ENCODE measurements around the gene MRPL24.

The MRPL24 gene

GRCh38 chr1:156705918-156706656 lies 34.8 kb downstream of the MRPL24 start:
- Mint-ChIP-seq H3K27me3 (peaks cover 85% of the 10 kb centered on the region), H3K4me1 (ENCODE audit: low read depth) (peaks cover 58% of the 10 kb centered on the region), H3K36me3 (ENCODE audit: low read depth) (no peaks in the 10 kb centered on the region), H3K4me3 (peak overlapping the region; percentile 69), H3K9me3 (no peaks in the 10 kb centered on the region), H3K27ac (peak overlapping the region; percentile 50)
- intact Hi-C loops (cut with micrococcal nuclease), result no loop called here

GRCh38 chr1:156705321-156705917 lies 35.5 kb downstream of the MRPL24 start, which contains the start of gene CRABP2:
CRABP2 (minus strand) TSS chr1:156705583; CDS start chr1:156705446, 137 bp downstream.
- H3K4me3 Mint-ChIP-seq, result peak within 1 kb of the TSS; percentile 69
- intact Hi-C loops (cut with micrococcal nuclease), result no loop called here
- H3K27ac Mint-ChIP-seq, result peak within 1 kb of the TSS; percentile 50
- H3K9me3 Mint-ChIP-seq, result no peaks in the 10 kb centered on the region
- H3K27me3 Mint-ChIP-seq, result peaks cover 89% of the 10 kb centered on the region
- no peaks in the 10 kb centered on the region for H3K36me3 Mint-ChIP-seq (ENCODE audit: low read depth)
- peaks cover 55% of the 10 kb centered on the region for H3K4me1 Mint-ChIP-seq (ENCODE audit: low read depth)

- Mint-ChIP-seq H3K9me3 (no peaks in the 10 kb centered on the region), H3K27me3 (peaks cover 87% of the 10 kb centered on the region), H3K27ac (no peak overlapping the region), H3K4me3 (peak overlapping the region; percentile 28), H3K4me1 (ENCODE audit: low read depth) (peaks cover 50% of the 10 kb centered on the region), H3K36me3 (ENCODE audit: low read depth) (no peaks in the 10 kb centered on the region)
- intact Hi-C loops (cut with micrococcal nuclease), result no loop called here
Measured at GRCh38 chr1:156704930-156705320, 36.0 kb downstream of the MRPL24 start.

- intact Hi-C loops (cut with micrococcal nuclease), result no loop called here
- Mint-ChIP-seq H3K9me3 (no peaks in the 10 kb centered on the region), H3K4me3 (no peak overlapping the region), H3K36me3 (ENCODE audit: low read depth) (no peaks in the 10 kb centered on the region), H3K27me3 (peaks cover 87% of the 10 kb centered on the region), H3K27ac (no peak overlapping the region), H3K4me1 (ENCODE audit: low read depth) (peaks cover 44% of the 10 kb centered on the region)
Measured at GRCh38 chr1:156704166-156704711, 36.6 kb downstream of the MRPL24 start.

- Mint-ChIP-seq H3K4me1 (ENCODE audit: low read depth) (peaks cover 46% of the 10 kb centered on the region), H3K27me3 (peaks cover 87% of the 10 kb centered on the region), H3K36me3 (ENCODE audit: low read depth) (no peaks in the 10 kb centered on the region), H3K27ac (no peak overlapping the region), H3K4me3 (no peak overlapping the region), H3K9me3 (no peaks in the 10 kb centered on the region)
- intact Hi-C loops (cut with micrococcal nuclease), result no loop called here
Measured at GRCh38 chr1:156703741-156704140, 37.1 kb downstream of the MRPL24 start.

- Mint-ChIP-seq H3K27me3 (peaks cover 87% of the 10 kb centered on the region), H3K9me3 (no peaks in the 10 kb centered on the region), H3K4me1 (ENCODE audit: low read depth) (peaks cover 44% of the 10 kb centered on the region), H3K4me3 (no peak overlapping the region), H3K27ac (no peak overlapping the region), H3K36me3 (ENCODE audit: low read depth) (no peaks in the 10 kb centered on the region)
- intact Hi-C loops (cut with micrococcal nuclease), result no loop called here
Measured at GRCh38 chr1:156703336-156703735, 37.6 kb downstream of the MRPL24 start.

GRCh38 chr1:156700736-156701531 lies 40.0 kb downstream of the MRPL24 start:
- Mint-ChIP-seq H3K27ac (no peak overlapping the region), H3K36me3 (ENCODE audit: low read depth) (no peaks in the 10 kb centered on the region), H3K9me3 (no peaks in the 10 kb centered on the region), H3K4me3 (no peak overlapping the region), H3K4me1 (ENCODE audit: low read depth) (peaks cover 21% of the 10 kb centered on the region), H3K27me3 (peaks cover 79% of the 10 kb centered on the region)
- intact Hi-C loops (cut with micrococcal nuclease), result no loop called here

- Mint-ChIP-seq H3K36me3 (ENCODE audit: low read depth) (no peaks in the 10 kb centered on the region), H3K27me3 (peaks cover 69% of the 10 kb centered on the region), H3K4me1 (ENCODE audit: low read depth) (peaks cover 5% of the 10 kb centered on the region), H3K27ac (no peak overlapping the region), H3K4me3 (no peak overlapping the region), H3K9me3 (no peaks in the 10 kb centered on the region)
- intact Hi-C loops (cut with micrococcal nuclease), result no loop called here
Measured at GRCh38 chr1:156698995-156699394, 41.9 kb downstream of the MRPL24 start.

GRCh38 chr1:156697481-156697880 lies 43.4 kb downstream of the MRPL24 start:
- Mint-ChIP-seq H3K4me1 (ENCODE audit: low read depth) (peaks cover 16% of the 10 kb centered on the region), H3K27me3 (peaks cover 69% of the 10 kb centered on the region), H3K27ac (no peak overlapping the region), H3K36me3 (ENCODE audit: low read depth) (no peaks in the 10 kb centered on the region), H3K9me3 (no peaks in the 10 kb centered on the region), H3K4me3 (no peak overlapping the region)
- intact Hi-C loops (cut with micrococcal nuclease), result no loop called here

- peaks cover 24% of the 10 kb centered on the region for H3K4me1 Mint-ChIP-seq (ENCODE audit: low read depth)
- H3K36me3 Mint-ChIP-seq (ENCODE audit: low read depth), result no peaks in the 10 kb centered on the region
- intact Hi-C loops (cut with micrococcal nuclease), result no loop called here
- H3K4me3 Mint-ChIP-seq, result no peak overlapping the region
- H3K9me3 Mint-ChIP-seq, result no peaks in the 10 kb centered on the region
- H3K27ac Mint-ChIP-seq, result no peak overlapping the region
- peaks cover 70% of the 10 kb centered on the region for H3K27me3 Mint-ChIP-seq
Measured at GRCh38 chr1:156696755-156697154, 44.1 kb downstream of the MRPL24 start.

GRCh38 chr1:156694690-156694962 lies 46.3 kb downstream of the MRPL24 start:
- Mint-ChIP-seq H3K27ac (no peak overlapping the region), H3K4me1 (ENCODE audit: low read depth) (peaks cover 37% of the 10 kb centered on the region), H3K9me3 (no peaks in the 10 kb centered on the region), H3K27me3 (peaks cover 80% of the 10 kb centered on the region), H3K4me3 (no peak overlapping the region), H3K36me3 (ENCODE audit: low read depth) (no peaks in the 10 kb centered on the region)
- intact Hi-C loops (cut with micrococcal nuclease), result no loop called here

GRCh38 chr1:156693848-156694689 lies 46.8 kb downstream of the MRPL24 start:
- peaks cover 39% of the 10 kb centered on the region for H3K4me1 Mint-ChIP-seq (ENCODE audit: low read depth)
- peaks cover 82% of the 10 kb centered on the region for H3K27me3 Mint-ChIP-seq
- no peaks in the 10 kb centered on the region for H3K36me3 Mint-ChIP-seq (ENCODE audit: low read depth)
- H3K9me3 Mint-ChIP-seq, result no peaks in the 10 kb centered on the region
- intact Hi-C loops (cut with micrococcal nuclease), result no loop called here
- no peak overlapping the region for H3K4me3 Mint-ChIP-seq
- H3K27ac Mint-ChIP-seq, result no peak overlapping the region

- peaks cover 84% of the 10 kb centered on the region for H3K27me3 Mint-ChIP-seq
- intact Hi-C loops (cut with micrococcal nuclease), result no loop called here
- no peak overlapping the region for H3K4me3 Mint-ChIP-seq
- no peaks in the 10 kb centered on the region for H3K9me3 Mint-ChIP-seq
- H3K27ac Mint-ChIP-seq, result no peak overlapping the region
- no peaks in the 10 kb centered on the region for H3K36me3 Mint-ChIP-seq (ENCODE audit: low read depth)
- peaks cover 36% of the 10 kb centered on the region for H3K4me1 Mint-ChIP-seq (ENCODE audit: low read depth)
Measured at GRCh38 chr1:156692925-156693847, 47.7 kb downstream of the MRPL24 start.
